ENCODE data around the gene RASA2.
A peak's percentile ranks its signal among the peaks of the same experiment; 100 is the strongest.

RASA2 gene

DNA sequence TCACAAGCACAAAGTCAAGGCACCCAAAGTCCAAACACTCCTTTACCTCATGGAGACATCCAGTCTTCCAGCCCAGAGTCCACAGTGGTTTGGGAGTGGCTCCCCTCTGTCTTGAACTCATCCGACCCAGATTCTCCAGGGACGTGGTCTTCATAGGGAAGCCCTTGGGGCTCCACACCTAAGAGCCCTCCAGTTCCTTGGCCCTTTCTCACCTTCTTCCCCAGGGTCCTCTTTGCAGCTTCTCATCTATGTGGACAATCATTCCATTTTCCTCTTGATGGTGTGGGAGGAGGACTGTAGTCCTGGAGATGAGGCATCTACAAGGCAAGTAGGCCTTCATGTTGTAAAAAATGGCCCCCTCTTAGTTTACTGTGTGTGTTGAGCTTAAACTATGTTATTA, 164.0 kb downstream of the RASA2 start:
- Mint-ChIP-seq H3K27ac (no peak overlapping the region), H3K36me3 (no peaks in the 10 kb centered on the region), H3K4me1 (no peaks in the 10 kb centered on the region), H3K9me3 (no peaks in the 10 kb centered on the region), H3K4me3 (no peak overlapping the region), H3K27me3 (peaks cover 0 to 12% of the 10 kb centered on the region in 2 donors)
- DNase-seq (no peak), ATAC-seq (replicated peaks) (no peak)

DNA sequence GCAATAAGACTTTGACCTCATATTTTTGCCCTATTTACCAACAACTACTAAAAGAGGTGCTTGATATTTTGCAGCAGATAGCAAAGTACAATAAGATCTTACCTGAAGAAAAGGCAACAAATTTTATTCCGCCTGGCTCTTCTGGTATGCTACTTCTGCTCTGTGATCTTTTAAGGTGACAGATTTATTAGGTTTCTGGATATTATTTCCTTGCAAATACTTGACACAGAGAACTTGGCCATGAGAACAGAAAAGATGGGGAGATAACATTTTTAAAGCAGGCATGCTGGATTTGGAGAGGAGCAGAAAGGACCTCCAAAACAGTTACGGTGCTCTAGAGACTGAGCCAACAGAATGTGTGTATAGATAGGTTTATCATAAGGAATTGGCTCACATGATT, 164.6 kb downstream of the RASA2 start:
- Mint-ChIP-seq H3K27me3 (peaks cover 0 to 14% of the 10 kb centered on the region in 2 donors), H3K27ac (no peak overlapping the region), H3K4me3 (no peak overlapping the region), H3K36me3 (no peaks in the 10 kb centered on the region), H3K4me1 (no peaks in the 10 kb centered on the region), H3K9me3 (no peaks in the 10 kb centered on the region)
- DNase-seq (no peak), ATAC-seq (replicated peaks) (no peak)

DNA sequence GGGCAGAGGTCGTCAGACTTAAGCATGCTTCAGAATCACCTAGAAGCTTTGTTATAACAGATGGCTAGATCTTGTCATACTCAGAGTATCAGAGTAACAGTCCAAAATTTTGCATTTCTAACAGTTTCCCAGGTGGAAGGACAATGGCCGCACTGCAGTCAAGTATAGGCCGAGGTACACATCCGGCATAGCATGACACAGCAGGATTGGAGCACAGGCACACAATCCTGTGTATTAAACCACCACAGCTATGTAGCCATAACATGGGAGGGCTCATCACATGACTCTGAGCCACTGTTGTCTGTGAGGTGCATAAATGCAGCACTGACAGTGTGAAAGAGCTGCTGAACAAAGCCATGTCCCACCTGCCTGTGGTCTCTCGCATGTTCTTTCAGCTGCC, 165.5 kb downstream of the RASA2 start:
- H3K4me3 Mint-ChIP-seq: no peak overlapping the region
- no peak overlapping the region for H3K27ac Mint-ChIP-seq
- ATAC-seq (replicated peaks): no peak
- no peak for DNase-seq
- peaks cover 3% of the 10 kb centered on the region in 2 donors for H3K9me3 Mint-ChIP-seq
- peaks cover 4 to 22% of the 10 kb centered on the region in 2 donors for H3K27me3 Mint-ChIP-seq
- peaks cover 0 to 3% of the 10 kb centered on the region in 2 donors for H3K36me3 Mint-ChIP-seq
- H3K4me1 Mint-ChIP-seq: no peaks in the 10 kb centered on the region

DNA sequence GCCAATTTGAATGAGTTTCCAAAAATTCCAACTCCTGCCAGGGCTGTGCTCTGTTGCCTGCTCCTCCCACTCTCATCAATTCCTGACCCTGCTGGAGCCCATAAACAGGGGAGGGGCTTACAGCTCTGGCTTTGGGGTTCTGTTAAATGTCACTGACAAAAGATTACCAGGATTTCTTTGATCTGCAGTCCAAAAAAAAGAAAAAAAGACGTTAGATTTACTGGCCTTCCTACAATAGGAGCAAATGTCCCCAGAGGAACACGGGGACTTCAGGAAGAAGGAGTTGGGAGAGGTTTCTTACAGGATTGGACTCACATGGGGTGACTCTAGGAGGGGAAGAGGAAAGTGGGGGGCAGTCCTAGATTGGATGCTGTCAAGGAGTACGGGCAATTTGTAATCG, 167.0 kb downstream of the RASA2 start:
- ATAC-seq (replicated peaks): no peak
- H3K36me3 Mint-ChIP-seq: peaks cover 0 to 7% of the 10 kb centered on the region in 2 donors
- H3K27ac Mint-ChIP-seq: no peak overlapping the region
- DNase-seq: no peak
- H3K27me3 Mint-ChIP-seq: peaks cover 19 to 35% of the 10 kb centered on the region in 2 donors
- no peak overlapping the region for H3K4me3 Mint-ChIP-seq
- H3K4me1 Mint-ChIP-seq: no peaks in the 10 kb centered on the region
- H3K9me3 Mint-ChIP-seq: peaks cover 4 to 5% of the 10 kb centered on the region in 2 donors

- no peak for DNase-seq
- ATAC-seq (replicated peaks): no peak
- H3K4me3 Mint-ChIP-seq: no peak overlapping the region
- no peak overlapping the region for H3K27ac Mint-ChIP-seq
- H3K36me3 Mint-ChIP-seq: peaks cover 0 to 7% of the 10 kb centered on the region in 2 donors
- peaks cover 39 to 53% of the 10 kb centered on the region in 2 donors for H3K27me3 Mint-ChIP-seq
- H3K9me3 Mint-ChIP-seq: peaks cover 4 to 5% of the 10 kb centered on the region in 2 donors
- peaks cover 6 to 11% of the 10 kb centered on the region in 2 donors for H3K4me1 Mint-ChIP-seq
Measured at GRCh38 chr3:141655801-141656200, 169.0 kb downstream of the RASA2 start.

GRCh38 chr3:141656771-141657170, 169.9 kb downstream of the RASA2 start:
- no peak for DNase-seq
- H3K27ac Mint-ChIP-seq: no peak overlapping the region

GRCh38 chr3:141657516-141657915, 170.7 kb downstream of the RASA2 start:
- Mint-ChIP-seq H3K9me3 (peaks cover 4 to 5% of the 10 kb centered on the region in 2 donors), H3K27me3 (peaks cover 49 to 58% of the 10 kb centered on the region in 2 donors), H3K36me3 (peaks cover 0 to 7% of the 10 kb centered on the region in 2 donors), H3K27ac (no peak overlapping the region), H3K4me1 (peaks cover 6 to 11% of the 10 kb centered on the region in 2 donors), H3K4me3 (no peak overlapping the region)
- no peak for ATAC-seq (replicated peaks)
- DNase-seq: no peak

More at GRCh38 chr3:141656771-141657170, 169.9 kb downstream of the RASA2 start:
- Mint-ChIP-seq H3K9me3 (peaks cover 4 to 5% of the 10 kb centered on the region in 2 donors), H3K4me3 (no peak overlapping the region), H3K27me3 (peaks cover 46 to 55% of the 10 kb centered on the region in 2 donors), H3K4me1 (peaks cover 6 to 11% of the 10 kb centered on the region in 2 donors), H3K36me3 (peaks cover 0 to 7% of the 10 kb centered on the region in 2 donors)
- ATAC-seq (replicated peaks): no peak

DNA sequence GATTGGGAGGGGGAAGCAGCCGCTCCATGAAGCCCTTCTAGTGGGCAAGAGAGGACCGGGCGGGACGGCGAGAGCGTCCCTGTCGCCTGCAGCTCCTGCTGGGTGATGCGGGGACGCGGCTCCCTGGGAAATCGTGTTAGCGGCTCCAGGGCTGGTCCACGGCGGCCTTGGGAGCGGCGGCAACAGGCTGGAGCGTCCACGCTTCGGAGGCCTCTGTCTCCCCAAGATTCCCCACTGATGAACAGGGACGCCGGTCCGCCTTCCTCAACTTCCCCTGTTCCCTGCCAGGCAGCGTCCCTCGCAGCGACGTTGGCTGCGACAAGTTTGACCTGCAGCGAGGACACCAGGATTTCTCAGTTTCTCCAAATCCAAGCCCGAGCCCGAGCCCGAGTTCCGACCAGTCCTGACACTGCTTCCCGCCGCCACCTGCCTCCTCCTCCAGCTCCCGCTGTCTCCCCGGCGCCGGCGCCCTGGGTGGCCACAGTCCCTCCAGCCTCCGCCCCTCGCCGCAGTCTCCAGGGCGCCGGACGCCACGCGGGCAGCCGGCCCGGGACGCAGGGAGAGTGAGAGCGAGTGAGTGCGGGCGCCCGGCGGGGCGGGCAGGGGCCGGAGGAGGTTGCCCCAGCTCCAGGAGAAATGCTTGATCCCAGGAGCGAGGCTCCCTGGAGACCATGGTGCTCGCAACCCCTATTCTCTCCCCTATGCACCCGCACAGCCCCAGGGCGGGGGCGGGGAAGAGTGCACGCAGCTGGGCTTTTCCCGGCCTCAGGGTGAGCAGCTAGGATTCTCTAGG, 173.2 kb downstream of the RASA2 start:
- DNase-seq (no peak), ATAC-seq (replicated peaks) (peak; percentile 52 to 58)
- Mint-ChIP-seq H3K27ac (no peak overlapping the region), H3K27me3 (peaks cover 59 to 65% of the 10 kb centered on the region in 2 donors), H3K9me3 (peaks cover 4 to 9% of the 10 kb centered on the region in 2 donors), H3K36me3 (peaks cover 0 to 7% of the 10 kb centered on the region in 2 donors), H3K4me1 (peaks cover 6 to 11% of the 10 kb centered on the region in 2 donors), H3K4me3 (peak overlapping the region; percentile 77 to 81)

DNA sequence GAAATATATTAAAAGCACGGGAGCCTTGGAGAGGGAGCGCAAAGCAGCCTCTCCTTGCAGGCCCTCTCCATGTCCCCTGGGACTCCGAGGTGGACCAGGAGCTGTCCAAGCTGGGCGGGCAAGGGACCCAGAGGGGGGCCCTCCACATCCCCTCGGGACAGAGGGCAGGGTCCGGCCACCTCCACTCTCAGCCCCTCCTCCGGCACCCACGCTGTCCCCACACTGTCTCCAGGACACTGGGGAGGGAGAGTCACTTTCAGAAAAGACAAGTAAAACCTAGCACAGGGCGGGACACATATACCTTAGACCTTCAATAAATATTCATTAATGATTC, 173.8 kb downstream of the RASA2 start:
- H3K4me1 Mint-ChIP-seq: peaks cover 6 to 11% of the 10 kb centered on the region in 2 donors
- H3K27me3 Mint-ChIP-seq: peaks cover 59 to 65% of the 10 kb centered on the region in 2 donors
- no peak overlapping the region for H3K27ac Mint-ChIP-seq
- peaks cover 0 to 7% of the 10 kb centered on the region in 2 donors for H3K36me3 Mint-ChIP-seq
- peaks cover 5 to 13% of the 10 kb centered on the region in 2 donors for H3K9me3 Mint-ChIP-seq
- DNase-seq (no peak), ATAC-seq (replicated peaks) (no peak)
- peak overlapping the region in 1 of 2 donors; percentile 77 for H3K4me3 Mint-ChIP-seq

GRCh38 chr3:141661229-141662196, 174.7 kb downstream of the RASA2 start:
- Mint-ChIP-seq H3K27me3 (peaks cover 56 to 65% of the 10 kb centered on the region in 2 donors), H3K4me1 (peaks cover 6 to 11% of the 10 kb centered on the region in 2 donors), H3K9me3 (peaks cover 5 to 13% of the 10 kb centered on the region in 2 donors), H3K27ac (no peak overlapping the region), H3K36me3 (peaks cover 0 to 7% of the 10 kb centered on the region in 2 donors), H3K4me3 (no peak overlapping the region)
- no peak for ATAC-seq (replicated peaks)
- no peak for DNase-seq

GRCh38 chr3:141663993-141664392, 177.2 kb downstream of the RASA2 start:
- DNase-seq (no peak), ATAC-seq (replicated peaks) (no peak)
- Mint-ChIP-seq H3K4me3 (no peak overlapping the region), H3K36me3 (peaks cover 3% of the 10 kb centered on the region in 2 donors), H3K27ac (no peak overlapping the region), H3K9me3 (peaks cover 4 to 13% of the 10 kb centered on the region in 2 donors), H3K27me3 (peaks cover 34 to 44% of the 10 kb centered on the region in 2 donors), H3K4me1 (peaks cover 6 to 11% of the 10 kb centered on the region in 2 donors)

Measured in stimulated activated naive B cell treated with anti-CD40 and anti-IgM and Interleukin-4, amounts not matched to agents 10 μg/mL and 1 μg/mL and 100 μg/mL, for 72 hours (primary cell).